Measurements from ENCODE around the gene OR1L1. TPM values are rescaled to one million over a fixed set of nuclear protein-coding genes. Genes with fewer than 3 reads are reported as not detected.

OR1L1 gene, protein sequence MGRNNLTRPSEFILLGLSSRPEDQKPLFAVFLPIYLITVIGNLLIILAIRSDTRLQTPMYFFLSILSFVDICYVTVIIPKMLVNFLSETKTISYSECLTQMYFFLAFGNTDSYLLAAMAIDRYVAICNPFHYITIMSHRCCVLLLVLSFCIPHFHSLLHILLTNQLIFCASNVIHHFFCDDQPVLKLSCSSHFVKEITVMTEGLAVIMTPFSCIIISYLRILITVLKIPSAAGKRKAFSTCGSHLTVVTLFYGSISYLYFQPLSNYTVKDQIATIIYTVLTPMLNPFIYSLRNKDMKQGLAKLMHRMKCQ
- not detected for total RNA-seq

DNA sequence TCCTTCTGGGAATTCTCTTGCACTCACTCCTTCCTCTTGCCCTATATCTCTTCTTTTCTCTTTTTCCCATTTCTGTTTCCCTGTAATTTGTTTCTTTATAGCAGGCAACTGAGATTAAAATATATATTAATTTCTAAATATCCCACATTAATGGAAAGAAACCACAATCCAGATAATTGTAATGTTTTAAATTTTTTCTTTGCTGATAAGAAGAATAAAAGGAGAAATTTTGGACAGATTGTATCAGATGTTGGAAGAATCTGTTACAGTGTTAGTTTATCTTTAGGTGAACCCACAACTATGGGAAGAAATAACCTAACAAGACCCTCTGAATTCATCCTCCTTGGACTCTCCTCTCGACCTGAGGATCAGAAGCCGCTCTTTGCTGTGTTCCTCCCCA lies at the start of gene OR1L1:
TSS of gene OR1L1 (plus strand) at position 301 of the 400 bp plus-strand sequence. CDS start at position 301, 0 bp downstream.
- no peak within 1 kb of the TSS for H3K27ac ChIP-seq
- H3K27me3 ChIP-seq = no peaks in the 10 kb centered on the region
- H3K4me1 ChIP-seq = no peaks in the 10 kb centered on the region
- H3K36me3 ChIP-seq = no peaks in the 10 kb centered on the region
- TF ChIP-seq POLR2AphosphoS5 (IDR thresholded peaks at IDR 0.05) (no peak), EP300 (IDR thresholded peaks at IDR 0.05) (no peak), POLR2A (IDR thresholded peaks at IDR 0.05) (no peak)
- TF ChIP-seq, protein P1, sequence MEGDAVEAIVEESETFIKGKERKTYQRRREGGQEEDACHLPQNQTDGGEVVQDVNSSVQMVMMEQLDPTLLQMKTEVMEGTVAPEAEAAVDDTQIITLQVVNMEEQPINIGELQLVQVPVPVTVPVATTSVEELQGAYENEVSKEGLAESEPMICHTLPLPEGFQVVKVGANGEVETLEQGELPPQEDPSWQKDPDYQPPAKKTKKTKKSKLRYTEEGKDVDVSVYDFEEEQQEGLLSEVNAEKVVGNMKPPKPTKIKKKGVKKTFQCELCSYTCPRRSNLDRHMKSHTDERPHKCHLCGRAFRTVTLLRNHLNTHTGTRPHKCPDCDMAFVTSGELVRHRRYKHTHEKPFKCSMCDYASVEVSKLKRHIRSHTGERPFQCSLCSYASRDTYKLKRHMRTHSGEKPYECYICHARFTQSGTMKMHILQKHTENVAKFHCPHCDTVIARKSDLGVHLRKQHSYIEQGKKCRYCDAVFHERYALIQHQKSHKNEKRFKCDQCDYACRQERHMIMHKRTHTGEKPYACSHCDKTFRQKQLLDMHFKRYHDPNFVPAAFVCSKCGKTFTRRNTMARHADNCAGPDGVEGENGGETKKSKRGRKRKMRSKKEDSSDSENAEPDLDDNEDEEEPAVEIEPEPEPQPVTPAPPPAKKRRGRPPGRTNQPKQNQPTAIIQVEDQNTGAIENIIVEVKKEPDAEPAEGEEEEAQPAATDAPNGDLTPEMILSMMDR (IDR thresholded peaks at IDR 0.05) = no peak
- H3K9me3 ChIP-seq = peaks cover 0 to 2% (median 0%) of the 10 kb centered on the region in 4 donors
- 32 to 48% methylated on average over 2 of the region's 2 CpGs for WGBS, 2 donors
- ATAC-seq (ENCODE audit: low FRiP score in 2 of 2) = no peak
- no peak for DNase-seq
- no peak within 1 kb of the TSS for H3K4me3 ChIP-seq

DNA sequence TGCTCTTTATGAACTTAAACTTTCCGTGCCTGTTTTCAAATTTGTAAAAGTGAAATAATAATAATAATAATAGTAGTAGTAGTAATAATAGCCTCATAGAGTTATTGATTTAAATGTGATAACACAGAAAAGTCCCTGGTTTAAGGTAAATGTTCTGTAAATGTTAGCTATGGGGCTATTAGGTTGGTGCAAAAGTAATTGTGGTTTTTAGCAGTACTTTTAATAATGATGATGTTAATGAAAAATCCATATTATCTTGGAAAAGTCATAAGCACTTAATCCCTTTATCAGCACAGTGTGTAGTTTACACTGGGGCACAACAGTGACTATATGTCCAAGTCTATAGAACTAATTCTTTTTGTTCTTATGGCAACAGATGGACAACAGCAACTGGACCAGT lies 47.2 kb upstream of the OR1L1 start, which contains the start of gene OR1Q1:
TSS of gene OR1Q1 (plus strand) at position 377 of the 400 bp plus-strand sequence. CDS start at position 377, 0 bp downstream.
- no peak within 1 kb of the TSS for H3K27ac ChIP-seq
- no peaks in the 10 kb centered on the region for H3K27me3 ChIP-seq
- no peaks in the 10 kb centered on the region for H3K36me3 ChIP-seq
- no peaks in the 10 kb centered on the region for H3K9me3 ChIP-seq
- ATAC-seq (ENCODE audit: low FRiP score in 2 of 2) (no peak), DNase-seq (no peak)
- 87 to 92% methylated on average over 1 of the region's 1 CpG for WGBS, 2 donors
- H3K4me3 ChIP-seq = no peak within 1 kb of the TSS
- no peaks in the 10 kb centered on the region for H3K4me1 ChIP-seq
- TF ChIP-seq, protein P1 (IDR thresholded peaks at IDR 0.05) = no peak
- no peak for TF ChIP-seq POLR2A (IDR thresholded peaks at IDR 0.05)
- no peak for TF ChIP-seq EP300 (IDR thresholded peaks at IDR 0.05)
- no peak for TF ChIP-seq POLR2AphosphoS5 (IDR thresholded peaks at IDR 0.05)

DNA sequence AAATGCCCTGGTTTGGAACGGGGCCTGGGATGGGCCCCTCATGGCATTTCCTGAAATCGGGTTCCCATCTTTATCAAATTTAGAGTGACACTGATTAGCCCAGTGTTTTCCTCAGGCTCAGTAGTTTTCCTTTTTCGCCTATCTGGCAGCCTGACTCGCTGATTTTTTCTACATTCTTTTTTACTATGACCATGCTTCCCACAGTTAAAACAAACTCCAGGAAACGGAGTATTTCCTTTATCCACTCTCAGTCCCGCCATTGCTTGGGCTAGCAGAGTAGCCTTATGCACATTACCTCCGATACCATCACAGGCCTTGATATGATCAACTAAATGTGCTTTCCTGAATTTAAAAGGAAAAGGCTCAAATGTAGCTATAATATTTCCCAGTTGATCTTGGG lies 41.5 kb upstream of the OR1L1 start:
- ATAC-seq (ENCODE audit: low FRiP score in 2 of 2) (no peak), DNase-seq (no peak)
- H3K4me3 ChIP-seq = no peak overlapping the region
- no peaks in the 10 kb centered on the region for H3K4me1 ChIP-seq
- no peak overlapping the region for H3K27ac ChIP-seq
- no peaks in the 10 kb centered on the region for H3K27me3 ChIP-seq
- no peaks in the 10 kb centered on the region for H3K36me3 ChIP-seq
- no peak for TF ChIP-seq POLR2A (IDR thresholded peaks at IDR 0.05)
- TF ChIP-seq, protein P1 (IDR thresholded peaks at IDR 0.05) = no peak
- TF ChIP-seq EP300 (IDR thresholded peaks at IDR 0.05) = no peak
- no peak for TF ChIP-seq POLR2AphosphoS5 (IDR thresholded peaks at IDR 0.05)
- no peaks in the 10 kb centered on the region for H3K9me3 ChIP-seq
- 59 to 71% methylated on average over 7 of the region's 7 CpGs for WGBS, 2 donors

DNA sequence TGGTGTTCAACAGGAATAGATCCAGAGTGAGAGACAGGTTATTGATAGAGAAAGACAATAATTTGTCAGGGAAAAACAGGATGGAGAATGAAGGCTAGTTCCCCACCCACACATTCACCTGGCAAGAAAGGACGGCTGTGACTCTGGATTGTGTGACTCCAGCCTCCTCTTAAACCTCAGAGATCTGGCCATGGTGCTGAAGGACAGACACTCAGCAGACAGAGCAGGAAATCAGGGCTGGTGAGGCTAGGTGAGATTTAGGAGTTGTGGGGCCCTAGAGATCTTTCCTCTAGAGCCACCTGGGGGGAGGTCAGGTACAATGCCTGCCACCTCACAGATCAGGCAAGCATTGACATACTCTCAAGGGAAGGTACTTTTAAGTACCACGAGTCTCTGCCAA lies 19.3 kb upstream of the OR1L1 start:
- Histone ChIP-seq H3K36me3 (no peaks in the 10 kb centered on the region), H3K27me3 (no peaks in the 10 kb centered on the region), H3K27ac (no peak overlapping the region), H3K4me1 (no peaks in the 10 kb centered on the region), H3K4me3 (no peak overlapping the region), H3K9me3 (peaks cover 0 to 4% (median 2%) of the 10 kb centered on the region in 4 donors)
- TF ChIP-seq POLR2AphosphoS5 (IDR thresholded peaks at IDR 0.05) (no peak), POLR2A (IDR thresholded peaks at IDR 0.05) (no peak), EP300 (IDR thresholded peaks at IDR 0.05) (no peak)
- TF ChIP-seq, protein P1 (IDR thresholded peaks at IDR 0.05) = no peak
- DNase-seq (no peak), ATAC-seq (ENCODE audit: low FRiP score in 2 of 2) (no peak)
- 42 to 44% methylated on average over 2 of the region's 2 CpGs for WGBS, 2 donors

DNA sequence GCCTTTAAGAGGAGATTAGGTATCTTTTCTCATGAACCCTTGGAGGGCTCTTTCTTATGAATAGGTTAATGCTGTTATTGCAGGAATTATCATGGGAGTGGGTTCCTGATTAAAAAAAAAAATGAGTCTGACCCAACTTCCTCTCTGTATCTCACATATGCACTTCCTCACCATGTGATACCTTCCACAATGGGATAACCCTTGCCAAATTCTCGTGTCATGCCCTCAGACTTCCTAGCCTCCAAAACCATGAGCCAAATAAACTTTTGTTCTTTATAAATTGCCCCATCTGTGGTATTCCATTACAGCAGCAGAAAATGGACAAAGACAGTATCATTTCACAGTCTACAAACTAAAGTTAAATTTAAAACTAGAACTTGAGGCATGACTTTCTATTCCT lies 5.1 kb upstream of the OR1L1 start:
- Histone ChIP-seq H3K27ac (no peak overlapping the region), H3K4me3 (no peak overlapping the region), H3K9me3 (no peaks in the 10 kb centered on the region), H3K4me1 (no peaks in the 10 kb centered on the region), H3K27me3 (no peaks in the 10 kb centered on the region), H3K36me3 (no peaks in the 10 kb centered on the region)
- 0 to 27% methylated on average over 1 of the region's 1 CpG for WGBS, 2 donors
- DNase-seq = no peak
- TF ChIP-seq POLR2AphosphoS5 (IDR thresholded peaks at IDR 0.05) = no peak
- TF ChIP-seq, protein P1 (IDR thresholded peaks at IDR 0.05) = no peak
- TF ChIP-seq POLR2A (IDR thresholded peaks at IDR 0.05) = no peak
- no peak for ATAC-seq (ENCODE audit: low FRiP score in 2 of 2)

All from upper lobe of left lung (tissue), 6 donors.